Naive B cell (primary cell): ENCODE results near the gene SOX6. TPM values are rescaled to one million over a fixed set of nuclear protein-coding genes. Genes with fewer than 3 reads are reported as not detected.
A peak's percentile ranks its signal among the peaks of the same experiment; 100 is the strongest.

Source experiments
- ATAC-seq, 2 donors: fragments of 150-1000 bp; cut with Tn5 transposase; 2 replicates each; pipeline ENCODE4 v1.10.0; 2021; ENCODE audit warnings: low read depth in 2 of 2, mild to moderate bottlenecking in 2 of 2, moderate library complexity in 2 of 2
- DNase-seq: peaks from one replicate; pipeline ENCODE4 v3.0.0; 2022
- H3K27ac Mint-ChIP-seq, 6 donors: one replicate each; pipeline ENCODE4 v1.8.0; 2020 to 2022; ENCODE audit warnings: mild to moderate bottlenecking in 6 of 6, mixed read lengths in 6 of 6, moderate library complexity in 5 of 6, inconsistent platforms in 2 of 6
- H3K27me3 Mint-ChIP-seq, 3 donors: one replicate each; pipeline ENCODE4 v1.8.0; 2021 to 2022; ENCODE audit warnings: mixed read lengths in 3 of 3, mild to moderate bottlenecking in 1 of 3
- H3K36me3 Mint-ChIP-seq, 2 donors: one replicate each; pipeline ENCODE4 v1.8.0; 2020 to 2022; ENCODE audit warnings: mixed read lengths in 2 of 2, inconsistent platforms in 1 of 2, mild to moderate bottlenecking in 1 of 2
- H3K4me1 Mint-ChIP-seq, 3 donors: one replicate each; pipeline ENCODE4 v1.8.0; 2020 to 2022; ENCODE audit warnings: mixed read lengths in 3 of 3, inconsistent platforms in 1 of 3, mild to moderate bottlenecking in 1 of 3, moderate library complexity in 1 of 3
- H3K4me3 Mint-ChIP-seq, 8 donors: one replicate each; pipeline ENCODE4 v1.8.0; 2020 to 2022; ENCODE audit warnings: mild to moderate bottlenecking in 8 of 8, mixed read lengths in 8 of 8, moderate library complexity in 8 of 8, inconsistent platforms in 2 of 8
- H3K9me3 Mint-ChIP-seq, 7 donors: one replicate each; pipeline ENCODE4 v1.8.0; 2020 to 2022; ENCODE audit warnings: mixed read lengths in 7 of 7, mild to moderate bottlenecking in 5 of 7, inconsistent platforms in 2 of 7, moderate library complexity in 1 of 7
- polyA plus RNA-seq, 6 donors: library from polyadenylated mRNA; unstranded; fragments of 300-500 nt; fragmentation: Illumina TruSeq; gene quantifications; one replicate each; pipeline ENCODE4 v1.2.3, GENCODE V29; 2021; ENCODE audit warnings: low read depth in 6 of 6

Gene SOX6
- polyA plus RNA-seq, 6 donors from 2014 or later = not detected

- Mint-ChIP-seq H3K4me1 (no peaks in the 10 kb centered on the region), H3K27ac (no peak overlapping the region), H3K27me3 (no peaks in the 10 kb centered on the region), H3K9me3 (peaks cover 0 to 6% (median 0%) of the 10 kb centered on the region in 7 donors), H3K36me3 (no peaks in the 10 kb centered on the region), H3K4me3 (no peak overlapping the region)
- ATAC-seq (no peak), DNase-seq (no peak)
Observed at GRCh38 chr11:16015741-16016467, 340.4 kb downstream of the SOX6 start.

- DNase-seq (no peak), ATAC-seq (no peak)
- Mint-ChIP-seq H3K4me3 (no peak overlapping the region), H3K36me3 (no peaks in the 10 kb centered on the region), H3K27me3 (no peaks in the 10 kb centered on the region), H3K4me1 (no peaks in the 10 kb centered on the region), H3K27ac (peak overlapping the region in 1 of 6 donors; percentile 12), H3K9me3 (no peaks in the 10 kb centered on the region)
Observed at GRCh38 chr11:16013649-16014275, 342.6 kb downstream of the SOX6 start.

GRCh38 chr11:16013242-16013641, 343.1 kb downstream of the SOX6 start:
- Mint-ChIP-seq H3K4me1 (no peaks in the 10 kb centered on the region), H3K27me3 (no peaks in the 10 kb centered on the region), H3K4me3 (no peak overlapping the region), H3K27ac (no peak overlapping the region), H3K9me3 (no peaks in the 10 kb centered on the region), H3K36me3 (no peaks in the 10 kb centered on the region)
- DNase-seq (no peak), ATAC-seq (no peak)

- Mint-ChIP-seq H3K27me3 (no peaks in the 10 kb centered on the region), H3K4me3 (no peak overlapping the region), H3K36me3 (no peaks in the 10 kb centered on the region), H3K9me3 (no peaks in the 10 kb centered on the region), H3K4me1 (no peaks in the 10 kb centered on the region), H3K27ac (no peak overlapping the region)
- ATAC-seq (no peak), DNase-seq (no peak)
Observed at GRCh38 chr11:16012125-16012751, 344.1 kb downstream of the SOX6 start.

- H3K9me3 Mint-ChIP-seq = no peaks in the 10 kb centered on the region
- no peaks in the 10 kb centered on the region for H3K4me1 Mint-ChIP-seq
Observed at GRCh38 chr11:16011396-16011795, 344.9 kb downstream of the SOX6 start.

GRCh38 chr11:16009021-16009420, 347.3 kb downstream of the SOX6 start:
- ATAC-seq = no peak
- Mint-ChIP-seq H3K4me1 (no peaks in the 10 kb centered on the region), H3K27ac (no peak overlapping the region), H3K4me3 (no peak overlapping the region), H3K27me3 (no peaks in the 10 kb centered on the region), H3K9me3 (no peaks in the 10 kb centered on the region), H3K36me3 (no peaks in the 10 kb centered on the region)
- DNase-seq = no peak

More at GRCh38 chr11:16011396-16011795, 344.9 kb downstream of the SOX6 start:
- no peak for ATAC-seq
- H3K27ac Mint-ChIP-seq = no peak overlapping the region
- H3K36me3 Mint-ChIP-seq = no peaks in the 10 kb centered on the region
- DNase-seq = no peak
- H3K27me3 Mint-ChIP-seq = no peaks in the 10 kb centered on the region
- H3K4me3 Mint-ChIP-seq = no peak overlapping the region

GRCh38 chr11:16007514-16007913, 348.8 kb downstream of the SOX6 start:
- H3K36me3 Mint-ChIP-seq = no peaks in the 10 kb centered on the region
- no peaks in the 10 kb centered on the region for H3K4me1 Mint-ChIP-seq
- DNase-seq (no peak), ATAC-seq (no peak)
- H3K27ac Mint-ChIP-seq = no peak overlapping the region
- no peaks in the 10 kb centered on the region for H3K27me3 Mint-ChIP-seq
- no peak overlapping the region for H3K4me3 Mint-ChIP-seq
- no peaks in the 10 kb centered on the region for H3K9me3 Mint-ChIP-seq

GRCh38 chr11:16002942-16003341, 353.4 kb downstream of the SOX6 start:
- Mint-ChIP-seq H3K27me3 (no peaks in the 10 kb centered on the region), H3K9me3 (peaks cover 0 to 2% (median 0%) of the 10 kb centered on the region in 7 donors), H3K36me3 (no peaks in the 10 kb centered on the region), H3K27ac (no peak overlapping the region), H3K4me1 (no peaks in the 10 kb centered on the region), H3K4me3 (no peak overlapping the region)
- DNase-seq = no peak
- no peak for ATAC-seq

GRCh38 chr11:16001899-16002426, 354.4 kb downstream of the SOX6 start:
- DNase-seq (no peak), ATAC-seq (no peak)
- H3K4me3 Mint-ChIP-seq = no peak overlapping the region
- H3K9me3 Mint-ChIP-seq = peaks cover 0 to 2% (median 0%) of the 10 kb centered on the region in 7 donors
- no peaks in the 10 kb centered on the region for H3K27me3 Mint-ChIP-seq
- H3K27ac Mint-ChIP-seq = no peak overlapping the region
- H3K4me1 Mint-ChIP-seq = no peaks in the 10 kb centered on the region
- H3K36me3 Mint-ChIP-seq = no peaks in the 10 kb centered on the region

GRCh38 chr11:16001044-16001568, 355.2 kb downstream of the SOX6 start:
- Mint-ChIP-seq H3K27me3 (no peaks in the 10 kb centered on the region), H3K4me1 (no peaks in the 10 kb centered on the region), H3K36me3 (no peaks in the 10 kb centered on the region), H3K4me3 (no peak overlapping the region), H3K9me3 (peaks cover 0 to 2% (median 0%) of the 10 kb centered on the region in 7 donors), H3K27ac (no peak overlapping the region)
- ATAC-seq (no peak), DNase-seq (no peak)

- Mint-ChIP-seq H3K4me3 (no peak overlapping the region), H3K4me1 (no peaks in the 10 kb centered on the region), H3K27ac (no peak overlapping the region), H3K9me3 (peaks cover 0 to 2% (median 0%) of the 10 kb centered on the region in 7 donors), H3K36me3 (no peaks in the 10 kb centered on the region), H3K27me3 (no peaks in the 10 kb centered on the region)
- DNase-seq = no peak
- ATAC-seq = no peak
Observed at GRCh38 chr11:16000065-16000464, 356.3 kb downstream of the SOX6 start.

- H3K9me3 Mint-ChIP-seq = peaks cover 0 to 2% (median 0%) of the 10 kb centered on the region in 7 donors
- H3K27me3 Mint-ChIP-seq = peaks cover 0 to 3% (median 0%) of the 10 kb centered on the region in 3 donors
- ATAC-seq (no peak), DNase-seq (no peak)
- no peak overlapping the region for H3K4me3 Mint-ChIP-seq
- no peak overlapping the region for H3K27ac Mint-ChIP-seq
- no peaks in the 10 kb centered on the region for H3K36me3 Mint-ChIP-seq
- H3K4me1 Mint-ChIP-seq = no peaks in the 10 kb centered on the region
Observed at GRCh38 chr11:15993345-15993744, 363.0 kb downstream of the SOX6 start.

GRCh38 chr11:15991215-15991614, 365.1 kb downstream of the SOX6 start:
- Mint-ChIP-seq H3K9me3 (peaks cover 0 to 2% (median 0%) of the 10 kb centered on the region in 7 donors), H3K36me3 (no peaks in the 10 kb centered on the region), H3K27me3 (peaks cover 0 to 3% (median 0%) of the 10 kb centered on the region in 3 donors), H3K27ac (no peak overlapping the region), H3K4me1 (no peaks in the 10 kb centered on the region), H3K4me3 (no peak overlapping the region)
- no peak for DNase-seq
- no peak for ATAC-seq
